Bronchial epithelial cell (primary cell): Measurements from ENCODE around the gene ABCA1. TPM values are rescaled to one million over a fixed set of nuclear protein-coding genes. Genes with fewer than 3 reads are reported as not detected.

Source experiments
- DNase-seq: peaks from one replicate; pipeline ENCODE4 v3.0.0-alpha.2; 2010; ENCODE audit warnings: low read depth
- FAIRE-seq: peaks from 2 replicates; lab custom pipeline; 2011; peaks lifted over from hg19 to GRCh38; lab: Jason Lieb, UNC
- H3K27me3 ChIP-seq: 2 replicates; pipeline ENCODE4 v1.5.1; 2011; ENCODE audit warnings: low read length; ENCODE audit not compliant: control insufficient read depth, insufficient read depth
- H3K36me3 ChIP-seq: 2 replicates; pipeline ENCODE4 v1.5.1; 2011; ENCODE audit warnings: low read length; ENCODE audit not compliant: control insufficient read depth, insufficient read depth
- H3K4me3 ChIP-seq: 2 replicates; pipeline ENCODE4 v1.5.1; 2011; ENCODE audit warnings: mild to moderate bottlenecking, low read depth, low read length, control low read depth
- total RNA-seq: library from RNA; depleted of rRNA; stranded (reverse); fragments of >200 nt; gene quantifications from 2 replicates; pipeline ENCODE4 v1.2.1, GENCODE V29; 2014
- TF ChIP-seq, protein P1 (sequence below): IDR thresholded peaks from 2 replicates; pipeline ENCODE4 v1.5.1; 2011; ENCODE audit warnings: mild to moderate bottlenecking, moderate library complexity, low read length, control low read depth, inconsistent platforms; ENCODE audit not compliant: insufficient read depth, severe bottlenecking

ABCA1 gene
- total RNA-seq, 1 donor from 2014 or later: 34.2 TPM

DNA sequence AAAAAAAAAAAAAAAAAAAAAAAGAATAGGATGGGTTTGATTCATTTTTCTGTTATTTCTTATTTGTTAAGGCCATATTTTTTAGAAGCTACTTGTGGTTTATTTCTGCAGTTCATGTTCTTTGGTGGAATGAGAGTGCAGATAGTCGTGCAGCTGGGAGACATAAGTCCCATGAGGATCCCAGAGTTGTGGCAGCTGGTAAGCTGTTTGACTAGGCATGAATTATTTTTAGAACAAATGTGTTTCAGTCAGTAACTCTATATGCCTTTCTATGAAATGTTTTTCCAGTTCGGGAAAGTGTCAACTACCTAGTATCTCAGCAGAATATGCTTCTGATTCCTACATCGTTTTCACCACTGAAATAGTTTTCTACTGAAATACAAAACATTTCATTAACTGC is 169.0 kb downstream of the ABCA1 start:
- H3K36me3 ChIP-seq: peaks cover 2% of the 10 kb centered on the region
- no peaks in the 10 kb centered on the region for H3K27me3 ChIP-seq
- TF ChIP-seq, protein P1, sequence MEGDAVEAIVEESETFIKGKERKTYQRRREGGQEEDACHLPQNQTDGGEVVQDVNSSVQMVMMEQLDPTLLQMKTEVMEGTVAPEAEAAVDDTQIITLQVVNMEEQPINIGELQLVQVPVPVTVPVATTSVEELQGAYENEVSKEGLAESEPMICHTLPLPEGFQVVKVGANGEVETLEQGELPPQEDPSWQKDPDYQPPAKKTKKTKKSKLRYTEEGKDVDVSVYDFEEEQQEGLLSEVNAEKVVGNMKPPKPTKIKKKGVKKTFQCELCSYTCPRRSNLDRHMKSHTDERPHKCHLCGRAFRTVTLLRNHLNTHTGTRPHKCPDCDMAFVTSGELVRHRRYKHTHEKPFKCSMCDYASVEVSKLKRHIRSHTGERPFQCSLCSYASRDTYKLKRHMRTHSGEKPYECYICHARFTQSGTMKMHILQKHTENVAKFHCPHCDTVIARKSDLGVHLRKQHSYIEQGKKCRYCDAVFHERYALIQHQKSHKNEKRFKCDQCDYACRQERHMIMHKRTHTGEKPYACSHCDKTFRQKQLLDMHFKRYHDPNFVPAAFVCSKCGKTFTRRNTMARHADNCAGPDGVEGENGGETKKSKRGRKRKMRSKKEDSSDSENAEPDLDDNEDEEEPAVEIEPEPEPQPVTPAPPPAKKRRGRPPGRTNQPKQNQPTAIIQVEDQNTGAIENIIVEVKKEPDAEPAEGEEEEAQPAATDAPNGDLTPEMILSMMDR: no peak
- no peak for DNase-seq
- FAIRE-seq: no peak
- no peak overlapping the region for H3K4me3 ChIP-seq

DNA sequence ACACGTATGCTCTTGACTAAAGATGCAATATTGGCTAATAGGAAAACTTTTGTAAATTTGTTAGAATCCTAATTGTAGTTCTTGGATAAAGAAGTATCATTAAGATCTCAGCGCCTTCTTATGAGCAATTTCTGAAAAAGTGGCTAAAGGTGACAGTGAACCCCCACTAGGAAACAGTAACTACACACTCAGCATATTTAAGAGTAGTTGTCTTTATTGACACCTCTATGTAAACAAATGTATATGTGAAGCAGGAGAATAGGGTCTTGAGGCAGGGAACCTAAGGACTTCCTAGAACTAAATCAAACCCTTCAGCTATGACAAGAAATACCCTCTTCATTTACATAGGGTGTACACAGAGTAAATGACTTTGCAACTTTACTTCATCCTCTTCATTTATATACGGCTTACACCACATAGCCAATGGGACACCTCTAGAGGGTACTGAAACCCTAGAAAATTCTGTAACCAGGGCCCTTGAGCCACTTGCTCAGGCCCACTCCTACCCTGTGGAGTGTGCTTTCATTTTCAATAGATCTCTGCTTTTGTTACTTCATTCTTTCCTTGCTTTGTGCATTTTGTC is 177.7 kb downstream of the ABCA1 start:
- Histone ChIP-seq H3K27me3 (no peaks in the 10 kb centered on the region), H3K36me3 (peaks cover 2% of the 10 kb centered on the region), H3K4me3 (no peak overlapping the region)
- no peak for DNase-seq
- TF ChIP-seq, protein P1: no peak
- no peak for FAIRE-seq

DNA sequence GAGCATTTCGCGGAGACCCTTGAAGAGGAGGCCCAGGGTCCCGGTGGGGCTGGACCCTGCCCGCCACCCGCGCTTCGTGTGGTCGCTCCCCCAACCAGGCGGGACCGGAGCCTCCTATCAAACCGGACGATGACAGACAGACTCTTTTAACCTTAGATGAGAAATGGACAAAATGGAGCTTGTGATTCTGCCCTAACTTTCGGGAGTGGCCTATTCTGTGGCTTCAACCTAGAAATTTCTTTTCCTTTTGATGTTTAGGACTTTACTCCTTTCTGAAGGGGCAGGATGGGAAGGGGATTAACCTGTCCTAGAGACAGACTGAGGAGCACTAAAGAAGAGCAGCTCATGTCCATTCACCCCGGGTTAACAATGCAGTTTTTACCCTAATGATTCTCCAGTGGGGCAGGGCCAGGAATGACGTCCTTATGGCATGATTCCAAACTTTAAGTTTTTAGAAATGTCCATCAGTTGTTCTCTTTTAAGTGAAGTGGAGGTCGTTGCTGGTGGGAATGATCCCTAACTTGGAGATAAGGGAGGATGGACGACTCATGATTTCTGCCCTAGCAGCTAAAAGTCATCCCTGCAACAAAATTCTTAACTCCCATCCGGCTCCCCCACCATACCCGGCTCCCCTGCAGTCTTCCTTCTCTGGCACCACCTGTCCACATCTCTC is 179.5 kb downstream of the ABCA1 start:
- Histone ChIP-seq H3K27me3 (no peaks in the 10 kb centered on the region), H3K4me3 (peak overlapping the region; percentile 79), H3K36me3 (peaks cover 2% of the 10 kb centered on the region)
- DNase-seq (peak; percentile 24), FAIRE-seq (no peak)
- TF ChIP-seq, protein P1: no peak

DNA sequence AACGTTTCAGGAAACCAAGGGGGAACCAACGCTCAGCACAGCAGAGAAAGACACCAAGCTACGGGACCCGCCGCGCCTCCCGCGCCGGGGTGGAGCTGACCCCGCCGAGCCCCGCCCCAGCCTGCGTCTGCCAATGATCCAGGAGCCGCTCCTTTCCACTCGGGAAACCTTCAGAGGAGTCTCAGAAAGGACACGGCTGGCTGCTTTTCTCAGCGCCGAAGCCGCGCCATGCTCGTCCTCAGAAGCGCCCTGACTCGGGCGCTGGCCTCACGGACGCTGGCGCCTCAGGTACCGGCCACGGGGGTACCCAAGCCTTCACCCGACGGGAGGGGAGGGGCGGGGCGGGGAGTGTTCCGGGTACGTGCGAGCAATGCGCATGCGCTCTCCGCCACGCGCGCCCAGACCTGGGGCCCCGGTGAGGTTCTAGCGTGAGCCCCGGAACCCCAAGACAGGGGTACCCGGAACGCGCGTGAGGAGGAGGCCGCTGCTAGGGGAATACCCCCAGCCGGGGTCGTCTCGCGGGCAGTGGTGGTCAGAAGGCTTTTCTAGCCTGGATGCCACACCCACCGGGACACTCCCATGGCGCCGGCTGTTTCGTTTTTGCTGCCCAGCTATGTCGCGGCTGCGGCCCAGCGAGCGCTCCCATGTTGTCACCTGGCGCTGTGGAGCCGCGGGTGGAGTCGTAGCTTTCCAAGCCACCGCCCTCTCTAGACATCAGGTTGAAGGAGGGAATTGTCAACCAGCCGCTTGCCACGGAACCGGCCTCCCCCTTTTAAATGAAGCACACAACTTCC is 180.2 kb downstream of the ABCA1 start, which contains the start of gene NIPSNAP3A:
Gene NIPSNAP3A, plus strand, starts transcription at position 119 of the 794 bp plus-strand sequence. Its CDS starts 110 bp downstream, at position 229.
- peaks cover 2% of the 10 kb centered on the region for H3K36me3 ChIP-seq
- TF ChIP-seq, protein P1: no peak
- no peaks in the 10 kb centered on the region for H3K27me3 ChIP-seq
- FAIRE-seq (no peak), DNase-seq (peak; percentile 57)
- H3K4me3 ChIP-seq: peak within 1 kb of the TSS; percentile 79

DNA sequence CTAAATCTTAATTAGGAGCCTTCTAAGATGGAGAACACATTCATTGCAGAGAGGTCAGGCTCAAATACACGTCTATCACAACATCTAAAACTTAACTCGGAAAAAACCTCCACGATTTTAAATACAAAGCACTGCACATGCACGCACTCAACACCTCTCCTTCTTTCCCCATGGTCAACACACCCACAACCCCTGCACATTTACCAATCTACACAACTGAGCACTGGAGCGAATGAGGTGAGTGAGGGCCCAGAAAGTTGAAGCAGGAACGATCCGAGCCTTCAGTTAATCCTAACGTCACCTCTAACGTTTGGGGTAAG is 180.8 kb downstream of the ABCA1 start:
- Histone ChIP-seq H3K36me3 (no peaks in the 10 kb centered on the region), H3K27me3 (no peaks in the 10 kb centered on the region), H3K4me3 (peak overlapping the region; percentile 79)
- TF ChIP-seq, protein P1: no peak
- DNase-seq (no peak), FAIRE-seq (no peak)
